Body of pancreas (tissue), 4 donors: Measurements from ENCODE around the gene IFFO2.

Experiments used
- CTCF ChIP-seq, 7 experiments: fragments of 450-650 bp in 4 of 7; fragments of 200-600 bp in 3 of 7; sonication (generic) in 3 of 7; IDR thresholded peaks; one replicate each; pipeline ENCODE4 v1.5.1; 2016 to 2019; ENCODE audit warnings: antibody characterized with exemption in 7 of 7
- POLR2A ChIP-seq, 3 donors: fragments of 450-650 bp; IDR thresholded peaks; one replicate each; pipeline ENCODE4 v1.6.1; 2016; ENCODE audit warnings: antibody characterized with exemption in 3 of 3, mild to moderate bottlenecking in 2 of 3

GRCh38 chr1:18868354-18868753 is 88.1 kb downstream of the IFFO2 start:
- TF ChIP-seq CTCF (IDR thresholded peaks at IDR 0.05) (no peak), POLR2A (IDR thresholded peaks at IDR 0.05) (no peak)
